Fibroblast of pulmonary artery (primary cell): ENCODE data around the gene NOP14.

Experiments used
- DNase-seq: peaks from one replicate; pipeline ENCODE4 v3.0.0-alpha.2; 2010; ENCODE audit warnings: low read depth
- H3K4me3 ChIP-seq: replicated peaks from 2 replicates; pipeline ENCODE4 v1.5.1; 2011; ENCODE audit warnings: low read depth, mild to moderate bottlenecking, control low read depth, low read length, moderate library complexity
- TF ChIP-seq, protein P1 (sequence below): IDR thresholded peaks from 2 replicates; pipeline ENCODE4 v1.5.1; 2011; ENCODE audit warnings: mild to moderate bottlenecking, control low read depth, low read length, inconsistent platforms; ENCODE audit errors: missing control alignments

NOP14 gene

DNA sequence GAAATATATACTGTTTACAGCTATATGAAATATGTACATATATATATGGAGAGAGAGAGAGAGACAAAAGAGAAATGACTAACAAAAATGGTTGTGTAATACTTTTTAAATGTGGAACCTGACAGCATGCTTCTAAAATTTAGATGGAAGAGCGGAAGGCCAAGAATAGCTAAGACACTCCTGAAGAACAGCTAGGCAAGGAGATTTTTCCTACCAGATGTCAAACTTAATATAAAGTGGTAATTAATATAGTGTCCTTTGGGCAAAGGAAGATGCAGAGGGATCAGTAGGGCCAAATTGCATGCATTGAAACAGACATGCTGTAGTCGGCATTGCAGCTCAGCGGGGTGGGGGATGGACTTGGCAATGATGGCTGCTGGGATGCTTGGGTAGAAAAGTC, 74.3 kb downstream of the NOP14 start:
- no peak for DNase-seq
- H3K4me3 ChIP-seq, result no peak overlapping the region
- TF ChIP-seq, protein P1, sequence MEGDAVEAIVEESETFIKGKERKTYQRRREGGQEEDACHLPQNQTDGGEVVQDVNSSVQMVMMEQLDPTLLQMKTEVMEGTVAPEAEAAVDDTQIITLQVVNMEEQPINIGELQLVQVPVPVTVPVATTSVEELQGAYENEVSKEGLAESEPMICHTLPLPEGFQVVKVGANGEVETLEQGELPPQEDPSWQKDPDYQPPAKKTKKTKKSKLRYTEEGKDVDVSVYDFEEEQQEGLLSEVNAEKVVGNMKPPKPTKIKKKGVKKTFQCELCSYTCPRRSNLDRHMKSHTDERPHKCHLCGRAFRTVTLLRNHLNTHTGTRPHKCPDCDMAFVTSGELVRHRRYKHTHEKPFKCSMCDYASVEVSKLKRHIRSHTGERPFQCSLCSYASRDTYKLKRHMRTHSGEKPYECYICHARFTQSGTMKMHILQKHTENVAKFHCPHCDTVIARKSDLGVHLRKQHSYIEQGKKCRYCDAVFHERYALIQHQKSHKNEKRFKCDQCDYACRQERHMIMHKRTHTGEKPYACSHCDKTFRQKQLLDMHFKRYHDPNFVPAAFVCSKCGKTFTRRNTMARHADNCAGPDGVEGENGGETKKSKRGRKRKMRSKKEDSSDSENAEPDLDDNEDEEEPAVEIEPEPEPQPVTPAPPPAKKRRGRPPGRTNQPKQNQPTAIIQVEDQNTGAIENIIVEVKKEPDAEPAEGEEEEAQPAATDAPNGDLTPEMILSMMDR, result no peak
